BJ (cell line): Measurements from ENCODE around the gene ATRN. TPM values are rescaled to one million over a fixed set of nuclear protein-coding genes. Genes with fewer than 3 reads are reported as not detected.

Source experiments
- CTCF ChIA-PET: fragments of 350-600 bp; formaldehyde crosslinking; extraction: SDS; loops from one replicate; lab custom pipeline; 2021; ENCODE audit warnings: antibody characterized with exemption, inconsistent platforms; lab: Yijun Ruan, JAX
- POLR2A ChIA-PET: fragments of 300-600 bp; sonication (Branson Sonifier 250); formaldehyde crosslinking; extraction: SDS; loops from one replicate; lab custom pipeline; 2021; ENCODE audit warnings: antibody characterized with exemption; lab: Charles Lee
- DNase-seq: peaks from one replicate; pipeline ENCODE4 v3.0.0-alpha.2; 2011; ENCODE audit warnings: low read depth
- H3K27me3 ChIP-seq: 2 replicates; pipeline ENCODE4 v1.6.0; 2011; ENCODE audit warnings: low read length; ENCODE audit not compliant: control insufficient read depth, insufficient read depth
- H3K36me3 ChIP-seq: 2 replicates; pipeline ENCODE4 v1.5.1; 2011; ENCODE audit warnings: low read length; ENCODE audit not compliant: control insufficient read depth, insufficient read depth
- H3K4me3 ChIP-seq: 2 replicates; pipeline ENCODE4 v1.5.1; 2011; ENCODE audit warnings: low read depth, mild to moderate bottlenecking, control low read depth, low read length
- polyA plus RNA-seq: library from polyadenylated mRNA; depleted of rRNA; stranded (reverse); fragments of >200 nt; gene quantifications from 2 replicates; pipeline ENCODE4 v1.2.3, GENCODE V29; 2011
- TF ChIP-seq, protein P1 (sequence below): IDR thresholded peaks from 2 replicates; pipeline ENCODE4 v1.5.1; 2011; ENCODE audit warnings: low read depth, mild to moderate bottlenecking, control low read depth, inconsistent platforms, low read length, moderate library complexity; ENCODE audit not compliant: insufficient read depth

Gene ATRN
- polyA plus RNA-seq, 1 experiment = 55.7 TPM

DNA sequence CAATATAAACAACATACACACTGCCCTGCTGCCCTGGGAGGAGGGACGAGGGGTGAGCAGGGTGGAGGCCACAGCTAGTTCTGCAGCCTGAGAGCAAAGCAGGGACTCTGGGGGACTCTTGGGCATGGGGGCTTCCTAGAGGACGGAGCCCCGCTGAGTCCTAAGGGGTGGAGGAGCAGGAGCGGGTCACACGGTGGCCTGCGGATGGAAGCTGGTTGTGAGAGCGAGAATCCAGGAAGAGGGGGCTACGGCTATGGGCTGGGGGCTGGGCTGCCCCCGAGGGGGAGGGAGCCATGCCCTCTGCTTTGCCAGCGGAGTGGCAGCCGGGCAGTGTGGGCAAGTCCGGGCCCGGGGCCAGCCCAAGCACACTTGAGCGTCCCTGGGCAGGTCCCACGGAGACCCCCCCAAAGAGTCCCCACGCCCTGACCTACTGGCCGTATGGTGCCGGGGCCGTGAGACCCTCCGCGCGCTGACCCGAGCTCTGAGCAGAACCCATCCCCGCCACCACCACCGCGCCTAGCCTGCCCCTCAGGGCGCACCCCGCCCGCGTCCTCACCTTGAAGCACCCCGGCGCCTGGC lies 210.6 kb downstream of the ATRN start:
- CTCF ChIA-PET = interaction anchor here (1.0 to 15.3 kb wide), 4 partner anchors 14 to 139 kb away, joined by 3 to 331 read pairs (median 4); partner anchors contain the start of genes AP5S1 and SIGLEC1
- Histone ChIP-seq H3K27me3 (no peaks in the 10 kb centered on the region), H3K36me3 (peaks cover 8% of the 10 kb centered on the region; the same call in 1 of the 2 replicates), H3K4me3 (peak overlapping the region; percentile 85)
- TF ChIP-seq, protein P1, sequence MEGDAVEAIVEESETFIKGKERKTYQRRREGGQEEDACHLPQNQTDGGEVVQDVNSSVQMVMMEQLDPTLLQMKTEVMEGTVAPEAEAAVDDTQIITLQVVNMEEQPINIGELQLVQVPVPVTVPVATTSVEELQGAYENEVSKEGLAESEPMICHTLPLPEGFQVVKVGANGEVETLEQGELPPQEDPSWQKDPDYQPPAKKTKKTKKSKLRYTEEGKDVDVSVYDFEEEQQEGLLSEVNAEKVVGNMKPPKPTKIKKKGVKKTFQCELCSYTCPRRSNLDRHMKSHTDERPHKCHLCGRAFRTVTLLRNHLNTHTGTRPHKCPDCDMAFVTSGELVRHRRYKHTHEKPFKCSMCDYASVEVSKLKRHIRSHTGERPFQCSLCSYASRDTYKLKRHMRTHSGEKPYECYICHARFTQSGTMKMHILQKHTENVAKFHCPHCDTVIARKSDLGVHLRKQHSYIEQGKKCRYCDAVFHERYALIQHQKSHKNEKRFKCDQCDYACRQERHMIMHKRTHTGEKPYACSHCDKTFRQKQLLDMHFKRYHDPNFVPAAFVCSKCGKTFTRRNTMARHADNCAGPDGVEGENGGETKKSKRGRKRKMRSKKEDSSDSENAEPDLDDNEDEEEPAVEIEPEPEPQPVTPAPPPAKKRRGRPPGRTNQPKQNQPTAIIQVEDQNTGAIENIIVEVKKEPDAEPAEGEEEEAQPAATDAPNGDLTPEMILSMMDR = no peak
- no peak for DNase-seq
- POLR2A ChIA-PET = no interaction called here

DNA sequence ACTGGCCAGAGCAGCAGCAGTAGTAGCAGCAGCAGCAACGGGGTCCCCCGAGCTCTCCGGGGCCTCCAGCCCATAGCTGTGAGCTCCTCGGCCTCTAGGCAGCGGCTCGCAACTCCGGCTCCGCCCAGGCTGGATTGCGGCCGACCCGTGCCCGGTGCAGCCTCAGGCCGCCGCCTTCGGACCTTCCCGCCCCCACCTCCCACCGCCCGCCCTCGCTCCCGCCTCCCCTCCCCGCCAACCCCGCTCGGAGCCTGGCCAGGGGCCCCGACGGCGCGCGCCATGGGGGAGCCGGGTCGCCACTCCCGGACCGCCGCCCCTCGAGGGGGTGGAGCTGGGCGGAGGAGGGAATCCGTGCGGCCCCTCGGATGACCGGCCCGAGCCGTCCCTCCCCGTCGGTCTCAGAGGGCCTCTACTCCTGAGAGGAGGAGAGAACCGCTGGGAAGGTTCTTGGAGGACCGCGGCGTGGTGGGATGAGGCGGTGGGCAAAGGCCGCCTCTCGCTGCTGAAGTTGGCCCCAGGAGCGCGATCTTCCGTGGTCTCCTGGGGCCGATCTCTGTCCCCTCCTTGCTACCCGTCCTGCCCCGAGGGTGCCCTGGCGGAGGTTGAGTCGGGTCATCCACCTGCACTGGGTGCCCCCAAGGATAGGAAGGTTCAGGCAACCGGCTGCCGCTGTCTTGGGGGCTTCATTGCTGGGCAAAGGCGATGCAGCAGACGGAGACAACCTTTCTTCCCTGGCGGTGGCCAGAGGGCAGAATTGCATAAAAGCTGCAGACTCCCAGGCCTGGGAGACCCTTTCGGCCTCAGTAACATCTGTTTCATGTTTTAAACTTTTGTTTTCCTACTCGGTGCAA lies 211.3 kb downstream of the ATRN start, which contains the start of gene ADAM33:
ADAM33 (minus strand) TSS at position 80 of the 851 bp plus-strand sequence; CDS start at position 74, 6 bp downstream.
- POLR2A ChIA-PET = interaction anchor here (0.6 kb wide), 2 partner anchors 14 to 17 kb away, joined by 3 to 4 read pairs; no protein-coding TSS in a partner anchor
- DNase-seq = no peak
- H3K27me3 ChIP-seq = no peaks in the 10 kb centered on the region
- H3K4me3 ChIP-seq = peak within 1 kb of the TSS; percentile 85
- H3K36me3 ChIP-seq = peaks cover 4% of the 10 kb centered on the region; the same call in 1 of the 2 replicates
- TF ChIP-seq, protein P1 = no peak
- CTCF ChIA-PET = interaction anchor here (1.0 to 15.3 kb wide), 3 partner anchors 13 to 136 kb away, joined by 3 to 331 read pairs (median 3); partner anchors contain the start of gene SIGLEC1

DNA sequence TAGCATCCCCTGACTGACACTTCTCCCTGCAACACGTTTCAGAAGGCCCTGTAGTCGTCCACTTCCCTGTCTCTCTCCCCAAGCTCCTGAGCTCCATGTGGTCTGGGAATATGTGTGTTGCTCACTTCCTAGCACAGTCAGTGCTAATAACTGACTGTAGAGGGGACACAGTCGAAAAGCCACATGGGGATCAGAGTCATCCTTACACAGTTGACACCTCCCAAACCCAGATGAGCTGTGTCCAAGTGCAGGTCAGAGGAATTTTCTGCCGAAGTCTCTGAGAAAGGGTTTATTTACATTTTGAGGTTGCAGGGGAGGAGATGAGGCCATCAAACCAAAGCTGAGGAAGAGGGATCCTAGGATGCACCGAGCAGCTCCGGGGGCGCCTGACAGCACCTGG lies 214.5 kb downstream of the ATRN start:
- no peaks in the 10 kb centered on the region for H3K36me3 ChIP-seq
- ChIA-PET CTCF (interaction anchor here (1.0 to 6.2 kb wide), 5 partner anchors 8 to 24 kb away, joined by 4 to 64 read pairs (median 27); no protein-coding TSS in a partner anchor), POLR2A (no interaction called here)
- no peak for DNase-seq
- TF ChIP-seq, protein P1 = no peak
- H3K27me3 ChIP-seq = no peaks in the 10 kb centered on the region
- no peak overlapping the region for H3K4me3 ChIP-seq

DNA sequence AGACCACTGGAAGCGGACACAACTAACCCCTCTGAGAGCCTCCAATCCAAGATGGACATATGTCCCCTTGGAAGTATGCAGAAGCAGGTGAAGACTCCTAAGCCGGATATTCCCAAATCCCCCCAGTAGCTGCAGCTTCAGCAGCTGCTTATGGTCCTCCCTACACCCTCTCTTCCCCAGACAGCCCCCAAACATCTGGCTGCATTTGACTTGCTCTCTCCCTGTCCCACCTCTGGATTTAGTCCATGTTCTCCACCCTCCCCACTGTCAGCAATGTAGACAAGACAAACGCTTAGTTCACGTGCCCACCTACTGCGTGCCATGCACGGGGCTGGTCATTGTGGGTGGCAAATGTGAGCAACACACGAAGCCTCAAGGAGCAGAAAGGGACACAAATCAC lies 215.6 kb downstream of the ATRN start:
- TF ChIP-seq, protein P1 = no peak
- no peak for DNase-seq
- Histone ChIP-seq H3K4me3 (no peak overlapping the region), H3K27me3 (no peaks in the 10 kb centered on the region), H3K36me3 (no peaks in the 10 kb centered on the region)
- POLR2A ChIA-PET = interaction anchor here (1.3 to 1.6 kb wide), 2 partner anchors 8 to 10 kb away, joined by 5 to 8 read pairs; no protein-coding TSS in a partner anchor
- CTCF ChIA-PET = interaction anchor here (0.8 to 6.2 kb wide), 8 partner anchors 9 to 72 kb away, joined by 3 to 64 read pairs (median 4); no protein-coding TSS in a partner anchor

DNA sequence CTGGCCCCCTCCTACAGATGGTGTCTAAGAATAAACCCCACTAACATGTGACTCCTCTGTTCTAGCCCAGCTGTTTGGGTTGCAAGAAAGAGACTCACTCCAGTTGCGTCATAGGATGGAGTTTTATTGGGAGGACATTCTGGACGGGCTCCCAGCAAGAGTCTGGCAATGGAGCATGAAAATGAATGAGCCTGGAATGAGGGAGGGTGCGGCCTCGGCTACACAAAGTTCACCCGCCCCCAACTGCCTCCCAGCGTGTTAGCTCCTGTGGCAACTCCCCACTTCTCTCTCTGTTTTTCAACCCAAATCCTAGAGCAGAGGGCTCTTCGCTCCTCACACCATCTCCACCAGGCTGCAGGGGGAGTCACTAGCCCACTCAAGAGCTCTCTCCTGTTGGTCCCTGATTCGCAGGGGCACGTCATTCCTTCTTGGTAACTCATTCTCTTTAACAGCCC lies 216.1 kb downstream of the ATRN start:
- peak; percentile 89 for DNase-seq
- Histone ChIP-seq H3K36me3 (no peaks in the 10 kb centered on the region), H3K4me3 (no peak overlapping the region; the same call in 1 of the 2 replicates), H3K27me3 (no peaks in the 10 kb centered on the region)
- ChIA-PET CTCF (interaction anchor here (0.8 to 6.2 kb wide), 8 partner anchors 10 to 72 kb away, joined by 3 to 64 read pairs (median 4); no protein-coding TSS in a partner anchor), POLR2A (interaction anchor here (0.7 to 1.6 kb wide), 3 partner anchors 9 to 82 kb away, joined by 3 to 8 read pairs (median 5); no protein-coding TSS in a partner anchor)
- TF ChIP-seq, protein P1 = no peak
